Right cardiac atrium (tissue), 5 donors: ENCODE measurements around the gene TRIM62. TPM values are rescaled to one million over a fixed set of nuclear protein-coding genes. Genes with fewer than 3 reads are reported as not detected.
A peak's percentile ranks its signal among the peaks of the same experiment; 100 is the strongest.
"Not testable (repeated sequence)": the region's sequence is repeated elsewhere in the genome, so short reads cannot be mapped to it uniquely, and the experiment has no call there.

Source experiments
- ATAC-seq, 2 donors: fragments of 200-7000 bp; cut with Tn5 transposase; one replicate each; pipeline versions ENCODE4 v1.8.0 to v1.9.1; 2020; ENCODE audit warnings: moderate library complexity in 2 of 2, mild to moderate bottlenecking in 1 of 2
- DNase-seq, 3 donors: peaks; one replicate each; pipeline ENCODE4 v3.0.0-alpha.2; 2020
- H3K27ac ChIP-seq: one replicate; pipeline ENCODE4 v1.5.1; 2013; ENCODE audit warnings: mild to moderate bottlenecking, low read length, control low read depth, moderate library complexity
- H3K27me3 ChIP-seq: one replicate; pipeline ENCODE4 v1.6.1; 2013; ENCODE audit not compliant: control insufficient read depth, insufficient read depth
- H3K4me1 ChIP-seq: one replicate; pipeline ENCODE4 v1.6.1; 2013; ENCODE audit warnings: low read length; ENCODE audit not compliant: control insufficient read depth, insufficient read depth
- H3K4me3 ChIP-seq: one replicate; pipeline ENCODE4 v1.5.1; 2013; ENCODE audit warnings: low read length, control low read depth
- H3K9me3 ChIP-seq: one replicate; pipeline ENCODE4 v1.6.1; 2013; ENCODE audit warnings: low read length; ENCODE audit not compliant: control insufficient read depth
- WGBS: extraction: QIAGEN DNeasy Blood & Tissue Kit; methylation state at CpG from one replicate; pipeline ENCODE4 v1.1.7; 2013; 5-methylcytosine and 5-hydroxymethylcytosine counted together
- intact Hi-C, 4 donors: fragments of 100-400 bp; cut with DNase I; formaldehyde crosslinking; loops; one replicate each; pipeline versions ENCODE4 v1.11.0 to v1.14.0; 2022 to 2023
- polyA plus RNA-seq: library from polyadenylated mRNA; stranded (reverse); fragments of 200-250 nt; gene quantifications from one replicate; pipeline ENCODE4 v1.2.3, GENCODE V29; 2013
- total RNA-seq, 4 donors: library from RNA; stranded (reverse); fragmentation: NEBNext Ultra II Directional; extraction: Animal tissue kit (Norgen Biotek cat#: 25700); gene quantifications; one replicate each; pipeline ENCODE4 v1.2.1, GENCODE V29; 2021
- donor health status: healthy with polysubstance abuse.
- donor health status: DM: no; HTN: yes; CAD: no.
- donor health status: DM: no; HTN: no; CAD: no.
- donor health status: DM: no; HTN: yes; CAD: no; lungs with severe emphysema.
- donor health status: DM: yes; HTN: yes; CAD: no.

TRIM62 gene
- total and polyA plus RNA-seq, 5 donors = 1.8 to 4.4 (median 2.8) TPM

GRCh38 chr1:33130297-33130696 lies 51.5 kb downstream of the TRIM62 start:
- ATAC-seq (no peak), DNase-seq (no peak)
- intact Hi-C loops = no loop called here
- Histone ChIP-seq H3K27ac (no peak overlapping the region), H3K27me3 (no peaks in the 10 kb centered on the region), H3K4me3 (no peak overlapping the region), H3K9me3 (no peaks in the 10 kb centered on the region), H3K4me1 (peaks cover 3% of the 10 kb centered on the region)
- WGBS = 72% methylated on average over 4 of the region's 4 CpGs

GRCh38 chr1:33128781-33129180 lies 53.1 kb downstream of the TRIM62 start:
- intact Hi-C loops = no loop called here
- no peak for ATAC-seq
- Histone ChIP-seq H3K4me3 (no peak overlapping the region), H3K27ac (no peak overlapping the region), H3K4me1 (peaks cover 3% of the 10 kb centered on the region), H3K27me3 (no peaks in the 10 kb centered on the region), H3K9me3 (no peaks in the 10 kb centered on the region)
- DNase-seq = no peak
- WGBS = 81% methylated on average over 4 of the region's 4 CpGs

GRCh38 chr1:33127001-33127823 lies 54.6 kb downstream of the TRIM62 start:
- Histone ChIP-seq H3K27ac (peak overlapping the region; percentile 94), H3K4me3 (peak overlapping the region; percentile 77), H3K9me3 (no peaks in the 10 kb centered on the region), H3K27me3 (no peaks in the 10 kb centered on the region), H3K4me1 (peaks cover 3% of the 10 kb centered on the region)
- ATAC-seq (peak; percentile 99 to 100), DNase-seq (peak; percentile 99)
- intact Hi-C loops = no loop called here
- 2% methylated on average over 44 of the region's 44 CpGs for WGBS

- H3K27me3 ChIP-seq = no peaks in the 10 kb centered on the region
- peak overlapping the region; percentile 82 for H3K27ac ChIP-seq
- H3K9me3 ChIP-seq = no peaks in the 10 kb centered on the region
- H3K4me1 ChIP-seq = peaks cover 3% of the 10 kb centered on the region
- intact Hi-C loops = no loop called here
- no peak for DNase-seq
- no peak for ATAC-seq
- WGBS = 27% methylated on average over 9 of the region's 9 CpGs
- peak overlapping the region; percentile 77 for H3K4me3 ChIP-seq
These were observed 55.3 kb downstream of the TRIM62 start for GRCh38 chr1:33126411-33127000.

- H3K27me3 ChIP-seq, intact Hi-C loops, H3K4me1 ChIP-seq, ATAC-seq, H3K27ac ChIP-seq, H3K9me3 ChIP-seq, H3K4me3 ChIP-seq, DNase-seq: not testable (repeated sequence)
- WGBS = 95% methylated on average over 4 of the region's 4 CpGs
These were observed 57.2 kb downstream of the TRIM62 start for GRCh38 chr1:33124647-33125046.

GRCh38 chr1:33123266-33123665 lies 58.6 kb downstream of the TRIM62 start:
- 76% methylated on average over 3 of the region's 3 CpGs for WGBS
- no peak for DNase-seq
- Histone ChIP-seq H3K27me3 (no peaks in the 10 kb centered on the region), H3K9me3 (no peaks in the 10 kb centered on the region), H3K4me3 (no peak overlapping the region), H3K4me1 (peaks cover 3% of the 10 kb centered on the region), H3K27ac (no peak overlapping the region)
- intact Hi-C loops = no loop called here
- ATAC-seq = no peak

GRCh38 chr1:33122483-33123178 lies 59.2 kb downstream of the TRIM62 start:
- WGBS = 62% methylated on average over 7 of the region's 7 CpGs

GRCh38 chr1:33121728-33122127 lies 60.1 kb downstream of the TRIM62 start:
- ATAC-seq = no peak
- H3K4me1 ChIP-seq = peaks cover 3% of the 10 kb centered on the region
- no peaks in the 10 kb centered on the region for H3K9me3 ChIP-seq
- intact Hi-C loops = no loop called here
- no peaks in the 10 kb centered on the region for H3K27me3 ChIP-seq
- no peak overlapping the region for H3K4me3 ChIP-seq
- no peak overlapping the region for H3K27ac ChIP-seq
- WGBS = 84% methylated on average over 5 of the region's 5 CpGs
- DNase-seq = no peak

More at GRCh38 chr1:33122483-33123178, 59.2 kb downstream of the TRIM62 start:
- Histone ChIP-seq H3K9me3 (no peaks in the 10 kb centered on the region), H3K27me3 (no peaks in the 10 kb centered on the region), H3K27ac (no peak overlapping the region), H3K4me1 (peaks cover 3% of the 10 kb centered on the region), H3K4me3 (no peak overlapping the region)
- ATAC-seq = no peak
- intact Hi-C loops = no loop called here
- DNase-seq = no peak

GRCh38 chr1:33120436-33121231 lies 61.2 kb downstream of the TRIM62 start:
- 80% methylated on average over 8 of the region's 8 CpGs for WGBS
- no peaks in the 10 kb centered on the region for H3K9me3 ChIP-seq
- H3K4me3 ChIP-seq = no peak overlapping the region
- H3K27me3 ChIP-seq = no peaks in the 10 kb centered on the region
- no peaks in the 10 kb centered on the region for H3K4me1 ChIP-seq
- intact Hi-C loops = no loop called here
- H3K27ac ChIP-seq = no peak overlapping the region
- no peak for DNase-seq
- no peak for ATAC-seq

- ATAC-seq (peak in 1 of 2 donors; percentile 18), DNase-seq (no peak)
- intact Hi-C loops = loop anchor here in 1 of 4 donors (10.0 kb wide), 1 partner anchor 345 kb away; no protein-coding TSS in a partner anchor
- Histone ChIP-seq H3K27me3 (no peaks in the 10 kb centered on the region), H3K9me3 (no peaks in the 10 kb centered on the region), H3K4me1 (no peaks in the 10 kb centered on the region), H3K4me3 (no peak overlapping the region), H3K27ac (no peak overlapping the region)
- 55% methylated on average over 16 of the region's 16 CpGs for WGBS
These were observed 62.2 kb downstream of the TRIM62 start for GRCh38 chr1:33119532-33120217.
